ENCODE measurements around the gene RNASEH2B. TPM values are rescaled to one million over a fixed set of nuclear protein-coding genes. Genes with fewer than 3 reads are reported as not detected.

Gene RNASEH2B
- total RNA-seq, 3 donors from 2014 or later = 26.7 to 57.6 (median 31.6) TPM

DNA sequence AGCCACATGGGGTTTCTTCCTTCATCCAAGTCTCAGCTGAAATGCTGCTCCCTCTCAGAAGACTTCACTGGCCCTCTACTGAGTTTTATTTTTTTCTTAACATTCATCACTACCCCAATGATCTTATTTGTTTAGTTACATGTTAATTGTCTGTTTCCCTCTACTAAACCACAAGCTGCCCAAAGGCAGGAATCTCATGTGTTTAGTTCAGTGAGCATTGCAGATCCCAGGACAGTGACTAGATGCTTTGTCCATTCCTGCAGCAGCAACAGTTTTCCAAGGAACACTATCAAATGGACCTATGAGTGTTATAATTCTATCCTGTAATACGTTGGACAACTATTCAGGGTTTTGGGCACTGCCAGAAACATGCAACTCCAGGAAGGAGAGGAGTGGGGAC, 93.1 kb downstream of the RNASEH2B start:
- DNase-seq (no peak), ATAC-seq (no peak)
- TF ChIP-seq, protein P1, sequence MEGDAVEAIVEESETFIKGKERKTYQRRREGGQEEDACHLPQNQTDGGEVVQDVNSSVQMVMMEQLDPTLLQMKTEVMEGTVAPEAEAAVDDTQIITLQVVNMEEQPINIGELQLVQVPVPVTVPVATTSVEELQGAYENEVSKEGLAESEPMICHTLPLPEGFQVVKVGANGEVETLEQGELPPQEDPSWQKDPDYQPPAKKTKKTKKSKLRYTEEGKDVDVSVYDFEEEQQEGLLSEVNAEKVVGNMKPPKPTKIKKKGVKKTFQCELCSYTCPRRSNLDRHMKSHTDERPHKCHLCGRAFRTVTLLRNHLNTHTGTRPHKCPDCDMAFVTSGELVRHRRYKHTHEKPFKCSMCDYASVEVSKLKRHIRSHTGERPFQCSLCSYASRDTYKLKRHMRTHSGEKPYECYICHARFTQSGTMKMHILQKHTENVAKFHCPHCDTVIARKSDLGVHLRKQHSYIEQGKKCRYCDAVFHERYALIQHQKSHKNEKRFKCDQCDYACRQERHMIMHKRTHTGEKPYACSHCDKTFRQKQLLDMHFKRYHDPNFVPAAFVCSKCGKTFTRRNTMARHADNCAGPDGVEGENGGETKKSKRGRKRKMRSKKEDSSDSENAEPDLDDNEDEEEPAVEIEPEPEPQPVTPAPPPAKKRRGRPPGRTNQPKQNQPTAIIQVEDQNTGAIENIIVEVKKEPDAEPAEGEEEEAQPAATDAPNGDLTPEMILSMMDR (IDR thresholded peaks at IDR 0.05) = no peak
- intact Hi-C loops (cut with DNase I, micrococcal nuclease) = no loop called here
- Histone ChIP-seq H3K9me3 (no peaks in the 10 kb centered on the region), H3K36me3 (ENCODE audit: low read depth) (no peaks in the 10 kb centered on the region), H3K4me1 (ENCODE audit: low read depth) (no peaks in the 10 kb centered on the region), H3K4me3 (no peak overlapping the region)

DNA sequence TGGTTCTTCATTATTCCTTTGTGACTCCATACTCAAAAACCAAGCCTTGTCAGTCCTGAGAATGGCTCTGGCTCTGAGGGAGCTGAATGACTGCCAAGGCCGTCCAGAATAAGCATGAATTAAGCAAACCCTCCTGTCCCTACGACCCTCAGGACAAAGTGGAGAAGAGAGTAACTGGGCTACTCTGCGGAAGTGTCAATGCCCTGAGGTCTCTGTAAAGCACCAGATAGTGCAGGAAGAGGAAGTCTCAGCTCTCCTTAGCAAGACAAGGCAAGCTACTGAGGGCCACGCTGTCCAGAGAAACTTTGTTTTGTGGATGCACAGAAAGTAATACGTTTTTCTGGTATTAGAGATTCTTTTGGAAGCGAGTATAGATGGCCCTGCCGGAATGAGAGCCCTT, 94.1 kb downstream of the RNASEH2B start:
- intact Hi-C loops (cut with DNase I, micrococcal nuclease) = no loop called here
- Histone ChIP-seq H3K4me1 (ENCODE audit: low read depth) (no peaks in the 10 kb centered on the region), H3K9me3 (no peaks in the 10 kb centered on the region), H3K4me3 (no peak overlapping the region), H3K36me3 (ENCODE audit: low read depth) (no peaks in the 10 kb centered on the region)
- DNase-seq = no peak
- ATAC-seq = no peak
- TF ChIP-seq, protein P1 (IDR thresholded peaks at IDR 0.05) = no peak

DNA sequence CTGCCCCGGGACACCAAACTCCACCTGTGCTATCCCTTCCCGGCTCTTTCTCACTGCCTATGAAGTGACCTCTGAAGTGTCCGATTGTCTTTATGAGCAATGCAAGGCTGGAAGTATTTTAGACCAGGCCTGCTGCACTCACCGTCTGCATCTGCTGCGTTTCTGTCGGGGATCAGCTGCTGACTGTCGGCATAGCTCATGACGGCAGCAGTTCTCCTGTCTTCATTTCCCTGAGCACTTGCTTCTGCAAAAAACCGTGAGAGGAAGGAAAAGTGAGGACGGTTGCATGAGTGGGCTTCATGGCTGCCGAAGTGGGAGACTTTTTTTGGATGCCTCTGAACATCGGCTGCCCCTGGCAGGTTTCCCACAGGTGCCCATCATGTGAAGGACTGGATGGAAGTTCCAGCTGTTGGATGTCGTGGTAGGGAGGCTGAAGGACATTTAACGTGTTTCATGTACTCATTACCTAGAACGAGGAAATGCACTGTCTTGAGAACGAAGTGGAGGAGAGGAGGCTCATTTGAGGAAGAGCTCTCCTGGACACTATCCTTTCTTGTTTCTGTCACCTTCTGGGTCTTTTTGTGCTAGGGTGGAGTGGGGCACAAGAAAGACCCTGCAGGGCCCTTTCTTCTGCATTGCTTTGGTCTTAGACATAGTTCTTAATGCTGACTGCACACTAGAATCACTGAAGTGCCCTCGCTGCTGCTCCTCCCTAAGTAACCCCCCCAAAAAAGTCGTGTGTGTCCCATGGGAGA, 94.7 kb downstream of the RNASEH2B start:
- H3K4me1 ChIP-seq (ENCODE audit: low read depth) = no peaks in the 10 kb centered on the region
- no peaks in the 10 kb centered on the region for H3K36me3 ChIP-seq (ENCODE audit: low read depth)
- TF ChIP-seq, protein P1 (IDR thresholded peaks at IDR 0.05) = no peak
- DNase-seq (no peak), ATAC-seq (no peak)
- intact Hi-C loops (cut with DNase I, micrococcal nuclease) = no loop called here
- no peaks in the 10 kb centered on the region for H3K9me3 ChIP-seq
- no peak overlapping the region for H3K4me3 ChIP-seq

DNA sequence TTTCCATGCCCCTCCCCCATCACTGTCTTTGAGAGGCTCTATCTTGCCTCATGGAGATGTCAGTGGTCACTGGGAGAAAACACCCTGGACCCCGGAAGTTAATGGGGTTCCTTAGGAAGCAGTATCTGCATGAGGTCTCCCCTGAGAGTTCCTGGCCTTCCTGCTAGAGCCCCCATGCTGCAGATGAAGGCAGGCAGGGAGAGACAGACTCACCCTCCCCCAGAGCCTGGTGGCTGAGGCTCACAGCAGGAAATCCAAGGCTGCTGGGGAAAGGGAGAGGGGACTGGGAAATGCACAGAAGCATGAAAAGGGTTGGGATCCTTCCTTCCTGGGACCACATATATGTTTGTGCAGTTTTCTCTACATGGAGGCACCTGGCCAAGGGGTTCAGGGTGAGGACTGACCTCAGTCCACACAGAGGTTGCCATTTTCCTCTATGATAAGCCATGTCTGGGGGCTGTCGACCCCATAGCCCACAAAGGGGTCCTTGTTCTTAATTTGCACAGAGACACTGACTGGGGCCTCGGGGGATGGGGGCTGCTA, 95.4 kb downstream of the RNASEH2B start:
- ATAC-seq = no peak
- no peaks in the 10 kb centered on the region for H3K4me1 ChIP-seq (ENCODE audit: low read depth)
- no peaks in the 10 kb centered on the region for H3K36me3 ChIP-seq (ENCODE audit: low read depth)
- no peak overlapping the region for H3K4me3 ChIP-seq
- DNase-seq = no peak
- intact Hi-C loops (cut with DNase I, micrococcal nuclease) = no loop called here
- no peaks in the 10 kb centered on the region for H3K9me3 ChIP-seq
- TF ChIP-seq, protein P1 (IDR thresholded peaks at IDR 0.05) = no peak

DNA sequence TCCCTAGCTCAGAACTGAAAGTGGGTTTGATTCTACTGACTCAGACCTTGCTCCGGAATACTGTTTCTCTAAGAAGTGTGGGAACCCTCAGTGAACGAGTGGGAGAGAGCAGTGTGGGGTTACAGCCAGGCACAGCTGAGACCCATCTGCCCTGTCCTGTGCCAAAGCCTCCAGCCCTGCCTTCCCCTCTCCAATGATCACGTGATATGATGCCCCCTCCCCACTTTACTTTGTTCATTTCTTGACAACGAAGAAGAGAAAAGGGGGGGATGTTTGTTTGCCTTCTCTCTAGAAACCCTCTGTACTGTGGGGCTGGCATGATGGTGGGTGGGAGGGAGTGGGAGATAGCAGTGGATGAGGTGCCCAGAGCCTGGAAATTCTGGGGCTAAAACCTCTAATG, 96.0 kb downstream of the RNASEH2B start:
- Histone ChIP-seq H3K4me3 (no peak overlapping the region), H3K4me1 (ENCODE audit: low read depth) (no peaks in the 10 kb centered on the region), H3K36me3 (ENCODE audit: low read depth) (no peaks in the 10 kb centered on the region), H3K9me3 (no peaks in the 10 kb centered on the region)
- intact Hi-C loops (cut with DNase I, micrococcal nuclease) = no loop called here
- TF ChIP-seq, protein P1 (IDR thresholded peaks at IDR 0.05) = no peak
- ATAC-seq (no peak), DNase-seq (no peak)

Other genes with a start within 250 kb of the RNASEH2B start
- under 1 TPM in 2 of 3 donors, not detected in 1; 0.13 to 0.17 TPM for gene DLEU7, start 66.1 kb upstream of the RNASEH2B start, total RNA-seq
- not detected for gene C13orf42, start 201.5 kb downstream of the RNASEH2B start, total RNA-seq